ENCODE measurements around the gene PNO1. TPM values are rescaled to one million over a fixed set of nuclear protein-coding genes. Genes with fewer than 3 reads are reported as not detected.

Gene PNO1
- total RNA-seq, 1 donor from 2014 or later = 9.3 TPM

GRCh38 chr2:68177541-68177940 is 19.9 kb downstream of the PNO1 start:
- peaks cover 0 to 19% of the 10 kb centered on the region in 2 donors for H3K36me3 ChIP-seq
- H3K9me3 ChIP-seq = no peaks in the 10 kb centered on the region
- H3K27me3 ChIP-seq = no peaks in the 10 kb centered on the region
- H3K4me1 ChIP-seq = no peaks in the 10 kb centered on the region
- H3K27ac ChIP-seq = no peak overlapping the region
- TF ChIP-seq POLR2AphosphoS5 (IDR thresholded peaks at IDR 0.05; ENCODE audit: insufficient read depth in 1 of 2, low read depth in 1 of 2) (no peak), CTCF (IDR thresholded peaks at IDR 0.05) (no peak), POLR2A (IDR thresholded peaks at IDR 0.05) (no peak)
- no peak overlapping the region for H3K4me3 ChIP-seq
- intact Hi-C loops (cut with DNase I) = no loop called here
- DNase-seq (ENCODE audit: extremely low spot score in 2 of 2) = no peak

GRCh38 chr2:68178432-68178831 is 20.7 kb downstream of the PNO1 start:
- Histone ChIP-seq H3K4me1 (no peaks in the 10 kb centered on the region), H3K27ac (no peak overlapping the region), H3K4me3 (no peak overlapping the region), H3K36me3 (peaks cover 0 to 19% of the 10 kb centered on the region in 2 donors), H3K27me3 (no peaks in the 10 kb centered on the region), H3K9me3 (no peaks in the 10 kb centered on the region)
- no peak for TF ChIP-seq CTCF (IDR thresholded peaks at IDR 0.05)
- no peak for TF ChIP-seq POLR2A (IDR thresholded peaks at IDR 0.05)
- TF ChIP-seq POLR2AphosphoS5 (IDR thresholded peaks at IDR 0.05; ENCODE audit: insufficient read depth in 1 of 2, low read depth in 1 of 2) = no peak
- no peak for DNase-seq (ENCODE audit: extremely low spot score in 2 of 2)
- intact Hi-C loops (cut with DNase I) = no loop called here

- no peak overlapping the region for H3K27ac ChIP-seq
- intact Hi-C loops (cut with DNase I) = no loop called here
- H3K36me3 ChIP-seq = peaks cover 0 to 19% of the 10 kb centered on the region in 2 donors
- H3K9me3 ChIP-seq = no peaks in the 10 kb centered on the region
- no peaks in the 10 kb centered on the region for H3K4me1 ChIP-seq
- no peak for DNase-seq (ENCODE audit: extremely low spot score in 2 of 2)
- no peaks in the 10 kb centered on the region for H3K27me3 ChIP-seq
- no peak overlapping the region for H3K4me3 ChIP-seq
- TF ChIP-seq CTCF (IDR thresholded peaks at IDR 0.05) (no peak), POLR2A (IDR thresholded peaks at IDR 0.05) (no peak), POLR2AphosphoS5 (IDR thresholded peaks at IDR 0.05; ENCODE audit: insufficient read depth in 1 of 2, low read depth in 1 of 2) (no peak)
Observed at GRCh38 chr2:68178954-68179627, 21.4 kb downstream of the PNO1 start.

DNA sequence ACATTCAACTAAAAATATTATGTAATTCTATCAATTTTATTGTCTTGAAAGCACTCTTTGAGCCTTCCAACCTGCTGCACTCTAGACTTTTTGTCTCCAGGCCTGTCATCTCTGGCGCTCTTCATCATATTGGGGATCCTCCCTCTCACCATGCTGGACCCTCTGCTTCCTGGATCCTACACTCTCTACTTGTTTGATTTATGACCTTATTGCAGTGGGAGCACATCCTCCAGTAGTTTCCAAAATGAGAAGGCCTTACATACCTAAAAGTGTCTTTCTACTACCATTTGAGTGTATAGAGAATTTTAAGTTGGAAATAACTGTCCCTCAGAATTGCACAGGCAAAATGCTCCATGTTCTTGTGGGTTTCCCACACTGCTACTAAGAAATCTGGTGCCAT is 25.2 kb downstream of the PNO1 start:
- Histone ChIP-seq H3K27me3 (no peaks in the 10 kb centered on the region), H3K9me3 (no peaks in the 10 kb centered on the region), H3K36me3 (peaks cover 0 to 19% of the 10 kb centered on the region in 2 donors), H3K4me3 (no peak overlapping the region), H3K4me1 (no peaks in the 10 kb centered on the region), H3K27ac (no peak overlapping the region)
- no peak for TF ChIP-seq POLR2AphosphoS5 (IDR thresholded peaks at IDR 0.05; ENCODE audit: insufficient read depth in 1 of 2, low read depth in 1 of 2)
- TF ChIP-seq POLR2A (IDR thresholded peaks at IDR 0.05) = no peak
- no peak for TF ChIP-seq CTCF (IDR thresholded peaks at IDR 0.05)
- no peak for DNase-seq (ENCODE audit: extremely low spot score in 2 of 2)
- intact Hi-C loops (cut with DNase I) = no loop called here

DNA sequence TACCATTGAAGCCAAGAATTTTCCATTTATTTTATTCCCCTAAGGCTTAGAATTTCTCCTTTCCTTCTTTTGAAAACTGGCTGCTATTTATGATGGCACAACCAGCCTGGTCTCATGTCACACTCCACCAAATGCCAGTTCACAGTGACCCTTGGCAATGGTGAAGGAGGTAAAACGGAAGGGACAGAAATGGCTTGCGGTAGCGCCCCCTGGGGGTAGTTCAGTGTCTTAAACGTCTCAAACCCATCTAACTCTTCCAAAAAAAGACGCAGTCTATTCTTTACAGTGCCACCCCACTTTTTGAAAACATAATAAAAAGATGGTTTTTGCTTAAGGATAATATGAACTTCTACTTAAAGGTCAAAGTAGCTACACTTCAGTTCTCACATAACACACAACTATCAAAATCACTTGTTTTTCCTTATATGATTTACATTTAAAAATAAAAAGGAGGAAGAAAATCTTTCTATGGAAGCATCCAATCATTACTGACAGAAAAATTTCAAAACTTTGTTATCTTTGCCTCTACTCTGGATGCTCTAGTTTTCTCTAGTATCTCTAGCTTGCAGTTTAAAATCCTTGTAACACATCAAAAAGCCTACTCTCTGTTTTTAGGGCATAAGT is 28.0 kb downstream of the PNO1 start:
- TF ChIP-seq POLR2AphosphoS5 (IDR thresholded peaks at IDR 0.05; ENCODE audit: insufficient read depth in 1 of 2, low read depth in 1 of 2) (no peak), POLR2A (IDR thresholded peaks at IDR 0.05) (no peak), CTCF (IDR thresholded peaks at IDR 0.05) (no peak)
- intact Hi-C loops (cut with DNase I) = no loop called here

More for the DNA sequence above, 28.0 kb downstream of the PNO1 start:
- H3K4me3 ChIP-seq = no peak overlapping the region
- DNase-seq (ENCODE audit: extremely low spot score in 2 of 2) = no peak
- H3K4me1 ChIP-seq = peaks cover 16% of the 10 kb centered on the region
- no peak overlapping the region for H3K27ac ChIP-seq
- H3K36me3 ChIP-seq = peaks cover 0 to 13% of the 10 kb centered on the region in 2 donors
- no peaks in the 10 kb centered on the region for H3K27me3 ChIP-seq
- H3K9me3 ChIP-seq = no peaks in the 10 kb centered on the region
